Gastroesophageal sphincter (tissue), 4 donors: ENCODE data around the gene GPC3. TPM values are rescaled to one million over a fixed set of nuclear protein-coding genes. Genes with fewer than 3 reads are reported as not detected.

Experiments
- ATAC-seq: fragments of 150-250 bp; one replicate; pipeline ENCODE4 v1.9.1; 2016; ENCODE audit warnings: mild to moderate bottlenecking, moderate library complexity
- H3K27ac ChIP-seq, 4 donors: fragments of 200-600 bp; sonication (generic) in 3 of 4; 1 replicate in 3 of 4; 2 replicates in 1 of 4; pipeline ENCODE4 v1.5.1; 2016 to 2019
- H3K27me3 ChIP-seq: fragments of 200-600 bp; sonication (generic); one replicate; pipeline ENCODE4 v1.5.1; 2019
- H3K36me3 ChIP-seq, 2 donors: fragments of 200-600 bp; sonication (generic); one replicate each; pipeline ENCODE4 v1.5.1; 2019; ENCODE audit warnings: control low read depth in 1 of 2
- H3K4me1 ChIP-seq, 3 donors: fragments of 200-600 bp; sonication (generic); 1 replicate in 2 of 3; 2 replicates in 1 of 3; pipeline ENCODE4 v1.5.1; 2016 to 2019; ENCODE audit warnings: control low read depth in 2 of 3
- H3K4me3 ChIP-seq, 2 donors: fragments of 200-600 bp; sonication (generic); one replicate each; pipeline ENCODE4 v1.5.1; 2019; ENCODE audit warnings: mild to moderate bottlenecking in 1 of 2, moderate library complexity in 1 of 2
- H3K9me3 ChIP-seq, 3 donors: fragments of 200-600 bp; sonication (generic); one replicate each; pipeline ENCODE4 v1.5.1; 2017 to 2019; ENCODE audit warnings: control low read depth in 2 of 3
- CTCF ChIP-seq, 4 experiments: fragments of 200-600 bp in 2 of 4; fragments of 450-650 bp in 2 of 4; sonication (generic) in 1 of 4; IDR thresholded peaks; one replicate each; pipeline ENCODE4 v1.5.1; 2017 to 2019; ENCODE audit warnings: antibody characterized with exemption in 4 of 4, mild to moderate bottlenecking in 2 of 4, moderate library complexity in 2 of 4
- EP300 ChIP-seq: sonication (generic); formaldehyde crosslinking; IDR thresholded peaks from one replicate; pipeline ENCODE4 v1.6.1; 2017; ENCODE audit warnings: antibody characterized with exemption, mild to moderate bottlenecking
- POLR2A ChIP-seq, 2 donors: fragments of 450-650 bp; IDR thresholded peaks; one replicate each; pipeline ENCODE4 v1.6.1; 2017; ENCODE audit warnings: antibody characterized with exemption in 2 of 2, mild to moderate bottlenecking in 2 of 2, moderate library complexity in 1 of 2
- POLR2AphosphoS5 ChIP-seq: sonication (generic); formaldehyde crosslinking; IDR thresholded peaks from one replicate; pipeline ENCODE4 v1.6.1; 2017; ENCODE audit warnings: antibody characterized with exemption
- WGBS, 2 donors: methylation state at CpG; one replicate each; pipeline ENCODE4 v1.1.5; 2018; ENCODE audit warnings: low coverage in 1 of 2; 5-methylcytosine and 5-hydroxymethylcytosine counted together
- total RNA-seq, 4 donors: library from RNA; depleted of rRNA; stranded (reverse); fragments of >200 nt; gene quantifications; one replicate each; pipeline ENCODE4 v1.1.0, GENCODE V29; 2016

GPC3 gene
- total RNA-seq, 4 donors from 2014 or later = 5.8 to 19.7 (median 14.9) TPM

- no peaks in the 10 kb centered on the region for H3K9me3 ChIP-seq
- H3K4me3 ChIP-seq = no peak overlapping the region
- TF ChIP-seq CTCF (IDR thresholded peaks at IDR 0.05) (no peak), POLR2AphosphoS5 (no peak), POLR2A (IDR thresholded peaks at IDR 0.05) (no peak), EP300 (no peak)
- H3K27me3 ChIP-seq = no peaks in the 10 kb centered on the region
- H3K27ac ChIP-seq = no peak overlapping the region
- H3K4me1 ChIP-seq = no peaks in the 10 kb centered on the region
- no peaks in the 10 kb centered on the region for H3K36me3 ChIP-seq
- ATAC-seq = no peak
These were observed 108.7 kb downstream of the GPC3 start for GRCh38 chrX:133876646-133877045.

GRCh38 chrX:133869270-133869669 lies 116.1 kb downstream of the GPC3 start:
- TF ChIP-seq POLR2AphosphoS5 (no peak), CTCF (IDR thresholded peaks at IDR 0.05) (no peak), EP300 (no peak), POLR2A (IDR thresholded peaks at IDR 0.05) (no peak)
- WGBS, 2 donors = 75 to 83% methylated on average over 1 to 3 of the region's 4 CpGs
- Histone ChIP-seq H3K36me3 (no peaks in the 10 kb centered on the region), H3K4me3 (no peak overlapping the region), H3K27ac (no peak overlapping the region), H3K4me1 (no peaks in the 10 kb centered on the region), H3K9me3 (no peaks in the 10 kb centered on the region), H3K27me3 (no peaks in the 10 kb centered on the region)
- no peak for ATAC-seq

GRCh38 chrX:133868682-133869081 lies 116.7 kb downstream of the GPC3 start:
- Histone ChIP-seq H3K4me3 (no peak overlapping the region), H3K4me1 (no peaks in the 10 kb centered on the region), H3K27ac (no peak overlapping the region), H3K9me3 (no peaks in the 10 kb centered on the region), H3K36me3 (no peaks in the 10 kb centered on the region), H3K27me3 (no peaks in the 10 kb centered on the region)
- TF ChIP-seq POLR2AphosphoS5 (no peak), POLR2A (IDR thresholded peaks at IDR 0.05) (no peak)
- ATAC-seq = no peak
- WGBS, 2 donors = 80% methylated on average over 1 of the region's 1 CpG; no CpG with 5 or more reads in 1 of the 2 donors

- Histone ChIP-seq H3K4me3 (no peak overlapping the region), H3K27me3 (no peaks in the 10 kb centered on the region), H3K4me1 (no peaks in the 10 kb centered on the region), H3K27ac (no peak overlapping the region), H3K9me3 (no peaks in the 10 kb centered on the region), H3K36me3 (no peaks in the 10 kb centered on the region)
- no peak for ATAC-seq
- no peak for TF ChIP-seq EP300
- TF ChIP-seq POLR2AphosphoS5 = no peak
These were observed 117.1 kb downstream of the GPC3 start for GRCh38 chrX:133868250-133868649.

GRCh38 chrX:133865761-133866471 lies 119.5 kb downstream of the GPC3 start:
- TF ChIP-seq EP300 (no peak), POLR2A (IDR thresholded peaks at IDR 0.05) (no peak), CTCF (IDR thresholded peaks at IDR 0.05) (no peak), POLR2AphosphoS5 (no peak)
- no peak for ATAC-seq
- H3K4me3 ChIP-seq = no peak overlapping the region
- H3K4me1 ChIP-seq = no peaks in the 10 kb centered on the region
- H3K36me3 ChIP-seq = no peaks in the 10 kb centered on the region
- H3K9me3 ChIP-seq = no peaks in the 10 kb centered on the region
- no peaks in the 10 kb centered on the region for H3K27me3 ChIP-seq
- no peak overlapping the region for H3K27ac ChIP-seq
- WGBS, 2 donors = 41 to 73% methylated on average over 3 of the region's 3 CpGs

- Histone ChIP-seq H3K4me3 (no peak overlapping the region), H3K4me1 (no peaks in the 10 kb centered on the region), H3K27me3 (no peaks in the 10 kb centered on the region), H3K27ac (no peak overlapping the region), H3K36me3 (no peaks in the 10 kb centered on the region), H3K9me3 (no peaks in the 10 kb centered on the region)
- ATAC-seq = no peak
- TF ChIP-seq EP300 (no peak), POLR2A (IDR thresholded peaks at IDR 0.05) (no peak), CTCF (IDR thresholded peaks at IDR 0.05) (no peak), POLR2AphosphoS5 (no peak)
- 81 to 88% methylated on average over 2 of the region's 2 CpGs for WGBS, 2 donors
These were observed 121.2 kb downstream of the GPC3 start for GRCh38 chrX:133864236-133864635.
